HG03159 (cell line): Measurements from ENCODE around the gene SSBP3.

Experiments used
- ATAC-seq: cut with Tn5 transposase; IDR thresholded peaks from one replicate; pipeline ENCODE4 v1.9.1; 2021; ENCODE audit warnings: mild to moderate bottlenecking, moderate library complexity; ENCODE audit not compliant: unreplicated experiment

The SSBP3 gene

DNA sequence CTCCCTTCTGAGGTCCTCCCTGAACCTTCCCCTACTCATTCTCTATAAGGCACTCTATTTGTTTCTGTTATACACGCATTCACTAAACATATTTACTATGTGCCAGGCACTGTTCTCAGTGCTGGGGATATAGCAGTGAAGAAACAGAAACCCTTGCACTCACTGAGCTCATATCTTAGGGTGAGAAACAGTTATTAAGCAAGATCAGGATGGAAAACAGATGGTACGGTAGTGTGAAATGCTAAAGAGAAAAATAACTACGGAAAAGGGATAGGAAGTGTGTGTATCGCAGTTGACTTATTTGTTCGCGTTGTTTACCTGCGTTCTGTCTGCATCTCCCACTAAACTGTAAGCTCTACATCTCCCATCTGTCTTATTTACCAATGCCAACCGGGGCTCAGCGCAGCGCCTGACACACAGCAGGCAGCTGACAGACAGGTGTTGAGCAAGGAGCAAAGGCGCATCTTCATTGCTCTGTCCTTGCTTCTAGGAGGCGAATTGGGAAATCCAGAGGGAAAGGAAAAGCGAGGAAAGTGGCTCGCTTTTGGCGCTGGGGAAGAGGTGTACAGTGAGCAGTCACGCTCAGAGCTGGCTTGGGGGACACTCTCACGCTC lies 206.9 kb downstream of the SSBP3 start:
- ATAC-seq, result peak; percentile 10

DNA sequence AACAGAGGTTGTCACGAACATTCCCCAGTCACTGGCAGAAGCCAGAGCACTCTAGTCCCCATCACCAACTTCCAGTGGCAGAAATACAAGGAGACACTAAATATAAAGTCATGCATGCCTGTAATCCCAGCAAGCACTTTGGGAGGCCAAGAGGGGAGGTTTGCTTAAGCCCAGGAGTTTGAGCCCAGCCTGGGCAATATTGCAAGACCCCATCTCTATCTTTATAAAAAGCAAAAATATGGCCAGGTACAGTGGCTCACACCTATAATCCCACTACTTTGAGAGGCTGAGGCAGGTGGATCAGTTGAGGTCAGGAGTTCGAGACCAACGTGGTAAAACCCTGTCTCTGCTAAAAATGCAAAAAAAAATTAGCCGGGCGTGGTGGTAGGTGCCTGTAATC lies 212.7 kb downstream of the SSBP3 start:
- ATAC-seq, result no peak

DNA sequence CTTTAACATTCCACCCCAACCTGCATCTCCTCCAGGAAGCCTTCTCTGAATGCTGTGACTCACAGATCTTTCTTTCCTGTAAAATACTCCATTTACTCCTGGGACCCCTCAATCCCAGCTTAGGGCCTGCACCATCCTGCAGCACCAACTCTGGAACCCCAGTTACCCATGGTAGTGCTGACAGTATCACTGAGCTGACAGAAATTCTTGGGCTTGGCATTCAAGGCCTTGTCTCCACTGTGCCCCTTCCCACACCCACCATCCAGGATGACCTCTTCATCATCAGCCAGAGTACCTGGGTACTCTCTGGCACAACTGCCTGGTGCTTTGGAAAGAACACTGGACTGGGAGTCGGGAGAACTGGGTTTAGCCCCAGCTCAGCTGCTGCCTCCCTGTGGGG lies 214.7 kb downstream of the SSBP3 start:
- no peak for ATAC-seq

DNA sequence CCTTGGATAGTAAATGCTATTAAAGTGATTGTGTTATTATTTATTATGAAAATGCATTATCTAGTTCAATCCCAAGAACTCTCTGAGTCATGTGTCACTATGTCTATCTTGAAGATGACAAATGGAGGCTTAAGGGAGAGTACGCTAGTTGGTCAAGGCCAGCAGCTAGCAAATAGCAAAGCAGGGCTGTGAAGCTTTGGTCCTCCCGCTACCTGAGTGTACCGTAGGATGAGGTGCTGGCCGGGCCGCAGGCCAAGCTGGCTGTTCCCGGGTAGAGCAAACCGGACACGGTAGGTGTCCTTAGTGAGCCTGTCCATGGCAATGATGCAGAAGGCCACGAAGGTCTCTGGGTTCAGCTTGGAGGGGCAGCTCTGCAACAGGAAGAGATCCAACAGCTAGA lies 215.7 kb downstream of the SSBP3 start:
- no peak for ATAC-seq

DNA sequence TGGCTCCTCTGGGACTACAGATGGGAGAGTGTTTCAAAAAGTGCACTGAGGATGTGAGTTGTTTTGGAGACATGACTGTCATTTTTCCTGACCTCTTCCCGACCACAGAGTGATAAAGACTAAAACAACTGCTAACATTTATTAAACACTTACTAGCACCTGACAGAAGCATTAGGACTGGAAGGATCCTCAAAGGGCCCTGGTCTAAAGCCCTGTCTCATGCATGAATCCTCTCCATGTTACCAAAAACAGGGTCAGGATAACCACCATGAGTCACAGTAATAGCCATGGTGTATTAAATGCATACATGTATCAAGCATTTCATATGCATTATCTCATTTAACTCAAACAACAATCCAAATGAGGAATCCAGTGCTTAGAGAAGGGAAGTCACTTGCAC lies 217.9 kb downstream of the SSBP3 start:
- no peak for ATAC-seq

DNA sequence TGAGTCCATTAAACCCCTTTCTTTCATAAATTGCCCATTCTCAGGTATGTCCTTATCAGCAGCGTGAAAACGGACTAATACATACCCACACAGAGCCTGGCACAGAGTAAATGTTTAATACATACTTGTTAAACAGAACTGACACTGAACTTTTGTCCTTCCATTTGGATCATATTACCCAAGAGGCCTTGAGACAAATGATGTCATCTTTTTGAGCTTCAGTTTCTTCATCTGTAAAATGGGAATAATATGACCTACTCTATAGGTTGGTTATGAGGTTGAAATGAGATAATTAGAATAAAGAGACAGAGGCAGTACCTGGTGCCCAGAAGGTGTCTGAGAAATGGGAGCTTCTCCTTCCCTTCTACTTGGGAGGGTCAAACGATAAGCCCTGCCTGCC lies 220.1 kb downstream of the SSBP3 start:
- no peak for ATAC-seq

DNA sequence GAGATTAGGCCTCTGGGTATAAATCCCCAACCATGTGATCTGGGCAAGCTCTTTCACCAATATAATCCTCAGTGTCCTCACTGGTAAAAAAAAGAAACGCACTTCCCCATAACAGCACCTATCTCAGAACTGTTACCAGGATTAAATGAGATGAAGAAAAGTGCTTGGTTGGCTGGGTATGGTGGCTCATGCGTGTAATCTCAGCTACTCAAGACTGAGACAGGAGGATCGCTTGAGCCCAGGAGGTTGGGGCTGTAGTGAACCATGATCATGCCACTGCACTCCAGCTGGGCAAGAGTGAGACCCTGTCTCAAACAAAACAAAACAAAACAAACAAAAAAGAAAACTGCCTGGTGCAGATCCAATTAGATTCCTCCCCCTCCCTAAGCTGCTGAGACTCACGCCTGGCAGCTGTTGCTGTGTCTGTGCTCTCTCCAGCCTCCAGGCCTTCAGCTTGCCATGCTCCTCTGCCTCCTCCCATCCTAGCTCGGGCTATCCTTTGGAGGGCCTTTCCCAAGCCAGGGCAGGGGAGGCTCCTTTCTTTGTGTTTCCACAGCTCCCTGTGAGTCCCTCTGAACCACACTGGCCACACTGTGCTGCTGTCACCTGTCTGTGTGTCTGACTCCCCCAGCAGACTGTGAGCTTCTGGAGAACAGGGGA lies 225.4 kb downstream of the SSBP3 start:
- ATAC-seq, result no peak

DNA sequence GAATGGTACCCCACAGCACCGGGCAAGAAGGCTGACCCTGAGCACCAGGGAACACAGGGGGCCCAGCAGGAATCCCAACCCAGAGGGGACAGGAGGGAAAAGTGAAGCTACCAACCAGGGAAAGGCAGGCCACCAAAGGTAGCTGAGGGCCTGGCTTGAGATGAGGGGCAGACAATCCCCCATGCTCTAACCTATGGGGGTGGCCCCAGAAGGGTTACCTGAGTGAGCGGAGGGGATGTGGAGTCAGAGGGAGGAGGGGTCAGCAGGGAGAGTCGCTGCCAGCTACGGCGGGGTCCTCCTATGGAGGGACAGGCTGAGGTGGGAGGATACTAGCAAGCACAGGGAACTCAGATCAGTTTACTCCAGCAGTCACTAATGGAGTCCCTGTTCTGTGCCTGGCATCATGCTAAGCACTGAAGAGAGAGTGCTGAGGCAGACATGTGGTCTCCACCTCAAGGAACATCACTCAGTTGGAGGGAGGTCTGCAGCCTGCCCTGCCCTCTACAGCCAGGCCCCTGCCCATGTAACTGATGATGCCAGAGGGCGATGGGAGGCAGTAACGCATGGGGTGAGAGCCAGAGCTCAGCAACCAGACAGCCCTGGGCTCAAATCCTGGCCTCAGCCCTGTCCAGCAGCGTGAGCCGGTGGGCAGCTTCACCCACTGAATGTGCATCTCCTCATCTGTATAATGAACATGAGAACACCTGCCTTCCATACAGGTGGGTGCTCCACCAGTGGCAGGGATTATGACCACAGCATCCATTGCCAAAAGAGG lies 227.7 kb downstream of the SSBP3 start:
- no peak for ATAC-seq

DNA sequence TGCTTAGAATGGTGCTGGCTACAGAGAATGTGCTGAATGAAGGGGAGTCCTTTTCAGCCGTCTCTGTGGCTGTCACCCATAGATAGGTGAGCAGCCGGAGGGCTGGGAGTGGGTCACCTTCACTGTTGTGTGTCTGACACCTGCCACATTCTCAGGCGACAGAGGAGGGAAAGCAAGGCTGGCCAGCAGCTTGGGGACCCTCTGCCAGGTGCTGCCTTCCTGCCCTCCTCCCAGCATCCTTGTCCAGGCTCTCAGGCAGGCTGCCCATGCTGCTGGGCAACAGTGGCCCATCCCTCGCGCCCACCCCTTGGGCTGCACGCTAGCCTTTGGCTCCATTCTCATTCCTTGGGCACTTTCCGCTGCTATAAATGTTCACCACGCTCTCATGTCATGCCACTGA lies 228.5 kb downstream of the SSBP3 start:
- no peak for ATAC-seq

DNA sequence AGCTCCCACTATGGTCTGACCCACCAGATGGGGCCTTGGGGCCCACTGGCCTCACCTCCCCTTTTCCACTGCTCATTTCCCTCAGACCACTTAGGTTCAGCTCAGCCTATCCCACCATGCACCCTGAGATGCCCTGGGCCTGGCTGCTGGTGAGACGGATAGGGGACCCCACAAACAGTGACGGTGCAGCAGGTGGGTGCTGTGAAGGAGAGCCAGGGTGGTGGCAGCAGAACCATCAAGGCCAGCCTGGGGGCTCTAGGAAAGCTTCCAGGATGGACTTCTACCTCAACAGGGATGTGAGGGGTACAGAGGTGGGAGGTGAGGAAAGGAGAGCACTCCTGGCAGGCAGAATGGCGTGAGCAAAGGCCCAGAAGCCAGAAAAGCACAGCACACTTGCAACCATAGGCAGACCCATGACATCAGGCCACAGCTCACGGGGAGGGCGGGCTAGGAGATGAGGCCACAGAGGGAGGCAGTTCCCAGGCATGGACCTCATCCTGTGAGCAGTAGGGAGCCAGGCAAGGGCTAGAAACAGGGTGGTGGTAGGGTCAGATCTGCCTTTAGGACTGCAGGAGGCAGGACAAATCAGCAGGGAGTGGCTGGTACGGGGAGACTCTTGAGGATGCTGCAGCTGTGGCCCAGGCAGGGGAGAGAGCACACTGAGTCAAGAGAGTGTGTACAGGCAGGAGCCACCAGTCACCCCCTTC lies 229.4 kb downstream of the SSBP3 start:
- ATAC-seq, result no peak
